ENCODE data around the gene CYB5R3.

- TF ChIP-seq CTCF (IDR thresholded peaks at IDR 0.05) (no peak), ZFX (IDR thresholded peaks at IDR 0.05; ENCODE audit: borderline replicate concordance) (no peak)
These were observed 31.5 kb upstream of the CYB5R3 start for GRCh38 chr22:42680648-42681047.

Measured in 22Rv1 (cell line).